Keratinocyte (primary cell): ENCODE measurements around the gene MYBPHL. TPM values are rescaled to one million over a fixed set of nuclear protein-coding genes. Genes with fewer than 3 reads are reported as not detected.

Experiments
- DNase-seq: peaks from one replicate; pipeline ENCODE4 v3.0.0-alpha.2; 2011; ENCODE audit warnings: low read depth, missing footprints, low spot score
- FAIRE-seq: peaks from 2 replicates; lab custom pipeline; 2011; peaks lifted over from hg19 to GRCh38; lab: Jason Lieb, UNC
- H2AFZ ChIP-seq: 2 replicates; pipeline ENCODE4 v1.6.0; 2012; ENCODE audit warnings: low read length, control low read depth, inconsistent platforms; ENCODE audit not compliant: control insufficient read depth
- H3K27ac ChIP-seq: 2 replicates; pipeline ENCODE4 v1.5.1; 2011; ENCODE audit warnings: low read length; ENCODE audit not compliant: control insufficient read depth, insufficient read depth
- H3K27me3 ChIP-seq: 3 replicates; pipeline ENCODE4 v1.6.0; 2011; ENCODE audit warnings: low read length; ENCODE audit not compliant: control insufficient read depth, insufficient read depth; ENCODE audit errors: extremely low read depth
- H3K36me3 ChIP-seq, 2 experiments: 2 replicates in 1 of 2; 3 replicates in 1 of 2; pipeline ENCODE4 v1.5.1; 2011; ENCODE audit warnings: low read length in 2 of 2, mild to moderate bottlenecking in 1 of 2; ENCODE audit not compliant: control insufficient read depth in 2 of 2, insufficient read depth in 2 of 2; ENCODE audit errors: extremely low read depth in 1 of 2
- H3K4me1 ChIP-seq: 3 replicates; pipeline ENCODE4 v1.5.1; 2011; ENCODE audit warnings: low read length; ENCODE audit not compliant: control insufficient read depth, insufficient read depth; ENCODE audit errors: extremely low read depth
- H3K4me2 ChIP-seq: 3 replicates; pipeline ENCODE4 v1.6.0; 2011; ENCODE audit warnings: low read depth, low read length; ENCODE audit not compliant: control insufficient read depth, insufficient read depth; ENCODE audit errors: extremely low read depth
- H3K4me3 ChIP-seq, 3 experiments: fragments of 200-600 bp in 1 of 3; sonication (generic) in 1 of 3; 2 replicates in 2 of 3; 3 replicates in 1 of 3; pipeline ENCODE4 v1.5.1; 2011 to 2016; ENCODE audit warnings: low read length in 3 of 3, mild to moderate bottlenecking in 3 of 3, control low read depth in 2 of 3, inconsistent platforms in 1 of 3, low read depth in 1 of 3, mixed read lengths in 1 of 3, mixed run types in 1 of 3, moderate library complexity in 1 of 3; ENCODE audit not compliant: control insufficient read depth in 2 of 3, insufficient read depth in 2 of 3; ENCODE audit errors: extremely low read depth in 1 of 3
- H3K79me2 ChIP-seq: 2 replicates; pipeline ENCODE4 v1.6.0; 2012; ENCODE audit warnings: low read length; ENCODE audit not compliant: control insufficient read depth, insufficient read depth
- H3K9ac ChIP-seq: 3 replicates; pipeline ENCODE4 v1.6.0; 2011; ENCODE audit warnings: low read length; ENCODE audit not compliant: control insufficient read depth, insufficient read depth; ENCODE audit errors: extremely low read depth
- H3K9me1 ChIP-seq: 3 replicates; pipeline ENCODE4 v1.6.0; 2011; ENCODE audit warnings: low read length; ENCODE audit not compliant: control insufficient read depth, insufficient read depth; ENCODE audit errors: extremely low read depth
- H3K9me3 ChIP-seq: 2 replicates; pipeline ENCODE4 v1.5.1; 2012; ENCODE audit warnings: low read depth, low read length; ENCODE audit not compliant: control insufficient read depth
- H4K20me1 ChIP-seq: 3 replicates; pipeline ENCODE4 v1.6.0; 2011; ENCODE audit warnings: low read length; ENCODE audit not compliant: control insufficient read depth, insufficient read depth; ENCODE audit errors: extremely low read depth
- CTCF ChIP-seq, 3 experiments: IDR thresholded peaks in 1 of 3; conservative IDR thresholded peaks in 1 of 3; optimal IDR thresholded peaks in 1 of 3; 2 replicates in 2 of 3; 3 replicates in 1 of 3; pipeline versions ENCODE3 to v1.5.1; 2011; ENCODE audit warnings: low read length in 3 of 3, mild to moderate bottlenecking in 3 of 3, moderate library complexity in 2 of 3, control low read depth in 1 of 3, inconsistent platforms in 1 of 3; ENCODE audit not compliant: insufficient read depth in 2 of 3; ENCODE audit errors: extremely low read depth in 1 of 3
- EZH2 ChIP-seq: IDR thresholded peaks from one replicate; pipeline ENCODE4 v1.6.1; 2012; ENCODE audit warnings: inconsistent platforms, mild to moderate bottlenecking, low read length, moderate library complexity
- dilution Hi-C: fragments of 300-500 bp; cut with MboI; formaldehyde crosslinking; loops from one replicate; pipeline ENCODE4 v1.7.0; 2020; ENCODE audit warnings: low sequenced_read_pairs; ENCODE audit not compliant: extremely low pct_ligation_motif_present
- polyA plus RNA-seq, 5 experiments: library from polyadenylated mRNA; depleted of rRNA in 3 of 5; stranded (reverse) in 3 of 5; stranded (forward) in 1 of 5; unstranded in 1 of 5; fragments of >200 nt; gene quantifications; 1 replicate in 1 of 5; 2 replicates in 3 of 5; 3 replicates in 1 of 5; pipeline versions ENCODE4 v1.2.1 to v1.2.3, GENCODE V29; 2011 to 2012; ENCODE audit warnings: missing spikeins in 2 of 5, low read depth in 1 of 5, low replicate concordance in 1 of 5

Gene MYBPHL
- polyA plus RNA-seq, 1 donor (not counting 4 experiments of a cell fraction or from before 2014, with no cell fraction given) = 1.1 TPM

GRCh38 chr1:109252167-109252892 lies 54.5 kb downstream of the MYBPHL start:
- FAIRE-seq (no peak), DNase-seq (no peak)
- Histone ChIP-seq H2AFZ (no peak overlapping the region), H3K27ac (no peak overlapping the region), H3K9me1 (peaks cover 6% of the 10 kb centered on the region), H3K4me1 (peaks cover 49% of the 10 kb centered on the region), H3K36me3 (peaks cover 4 to 12% of the 10 kb centered on the region in 2 experiments), H3K79me2 (peaks cover 39% of the 10 kb centered on the region), H3K4me3 (no peak overlapping the region), H3K9ac (no peak overlapping the region), H3K4me2 (no peak overlapping the region), H3K9me3 (no peaks in the 10 kb centered on the region), H4K20me1 (no peaks in the 10 kb centered on the region), H3K27me3 (no peaks in the 10 kb centered on the region)
- dilution Hi-C loops = no loop called here
- TF ChIP-seq CTCF (optimal IDR thresholded peaks at IDR 0.05 in 1 of 3, IDR thresholded peaks at IDR 0.05 in 1 of 3, conservative IDR thresholded peaks at IDR 0.05 in 1 of 3; ENCODE audit: extremely low read depth in 1 of 3, insufficient read depth in 2 of 3, low read length in 3 of 3) (no peak), EZH2 (no peak)

GRCh38 chr1:109251277-109252166 lies 55.3 kb downstream of the MYBPHL start:
- DNase-seq = no peak
- H3K27me3 ChIP-seq = no peaks in the 10 kb centered on the region
- H3K9me1 ChIP-seq = peaks cover 6% of the 10 kb centered on the region
- no peak overlapping the region for H3K9ac ChIP-seq
- dilution Hi-C loops = no loop called here
- H3K9me3 ChIP-seq = no peaks in the 10 kb centered on the region
- no peak overlapping the region for H3K4me2 ChIP-seq
- FAIRE-seq = no peak
- H4K20me1 ChIP-seq = no peaks in the 10 kb centered on the region
- peaks cover 4 to 12% of the 10 kb centered on the region in 2 experiments for H3K36me3 ChIP-seq
- no peak overlapping the region for H2AFZ ChIP-seq
- TF ChIP-seq EZH2 (no peak), CTCF (optimal IDR thresholded peaks at IDR 0.05 in 1 of 3, IDR thresholded peaks at IDR 0.05 in 1 of 3, conservative IDR thresholded peaks at IDR 0.05 in 1 of 3; ENCODE audit: extremely low read depth in 1 of 3, insufficient read depth in 2 of 3, low read length in 3 of 3) (no peak)
- peaks cover 39% of the 10 kb centered on the region for H3K79me2 ChIP-seq
- H3K4me1 ChIP-seq = peaks cover 41% of the 10 kb centered on the region
- H3K4me3 ChIP-seq = no peak overlapping the region
- no peak overlapping the region for H3K27ac ChIP-seq
